CD4-positive, alpha-beta T cell treated with Interleukin-15 for 1 hour (primary cell): Measurements from ENCODE around the gene C1orf56.

Source experiments
- DNase-seq: peaks from one replicate; pipeline ENCODE4 v3.0.0-alpha.2; 2020

Gene C1orf56

DNA sequence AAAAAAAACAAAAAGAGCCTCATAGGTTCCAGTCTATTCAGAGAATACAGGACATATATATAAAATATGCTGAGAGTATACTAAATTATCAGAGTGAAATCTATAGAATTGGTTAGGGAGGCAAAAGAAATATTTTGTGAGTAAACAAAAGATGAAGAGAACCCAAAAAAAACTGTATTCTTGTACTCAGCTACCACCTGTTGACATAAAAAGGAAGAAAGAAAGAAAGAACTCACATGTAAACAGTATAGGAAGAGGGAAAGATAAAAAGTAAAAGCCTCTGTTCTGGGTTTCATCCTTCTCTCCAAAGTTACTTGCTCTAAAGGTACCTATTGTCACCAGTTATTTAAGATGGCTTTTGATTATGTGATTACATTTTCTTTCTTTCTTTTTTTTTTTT is 21.1 kb upstream of the C1orf56 start:
- DNase-seq = no peak

DNA sequence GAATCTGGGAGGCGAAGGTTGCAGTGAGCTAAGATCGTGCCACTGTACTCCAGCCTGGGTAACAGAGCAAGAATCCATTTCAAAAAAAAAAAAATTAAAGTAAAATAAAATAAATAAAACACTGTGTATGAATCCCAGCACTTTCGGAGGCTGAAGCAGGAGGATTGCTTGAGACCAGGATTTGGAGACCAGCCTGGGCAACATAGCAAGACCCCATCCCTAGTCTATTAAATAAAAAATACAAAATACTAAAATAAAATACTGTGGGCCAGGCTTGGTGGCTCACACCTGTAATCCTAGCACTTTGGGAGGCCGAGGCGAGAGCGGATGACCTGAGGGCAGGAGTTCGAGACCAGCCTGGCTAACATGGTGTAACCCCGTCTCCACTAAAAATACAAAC is 15.4 kb upstream of the C1orf56 start:
- no peak for DNase-seq

DNA sequence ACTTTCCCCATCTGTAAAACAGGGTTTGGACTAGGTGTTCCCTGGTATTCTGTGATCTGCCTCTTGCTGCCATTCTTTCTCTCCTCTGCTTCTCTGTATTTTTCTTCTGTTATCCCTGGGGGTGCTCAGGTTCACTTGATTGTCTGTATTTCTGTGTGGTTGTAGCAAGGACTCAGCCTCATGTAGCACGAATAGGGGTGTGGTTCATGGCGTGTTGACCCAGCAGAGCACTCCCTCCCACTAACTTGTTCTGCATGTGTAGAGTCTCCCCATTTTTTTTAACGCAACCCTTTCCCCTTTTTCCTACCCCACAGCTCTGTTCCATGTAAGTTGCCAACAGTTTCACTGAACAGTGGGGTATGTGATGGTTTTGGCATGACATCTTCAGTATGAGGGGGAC is 12.4 kb upstream of the C1orf56 start:
- DNase-seq = no peak

DNA sequence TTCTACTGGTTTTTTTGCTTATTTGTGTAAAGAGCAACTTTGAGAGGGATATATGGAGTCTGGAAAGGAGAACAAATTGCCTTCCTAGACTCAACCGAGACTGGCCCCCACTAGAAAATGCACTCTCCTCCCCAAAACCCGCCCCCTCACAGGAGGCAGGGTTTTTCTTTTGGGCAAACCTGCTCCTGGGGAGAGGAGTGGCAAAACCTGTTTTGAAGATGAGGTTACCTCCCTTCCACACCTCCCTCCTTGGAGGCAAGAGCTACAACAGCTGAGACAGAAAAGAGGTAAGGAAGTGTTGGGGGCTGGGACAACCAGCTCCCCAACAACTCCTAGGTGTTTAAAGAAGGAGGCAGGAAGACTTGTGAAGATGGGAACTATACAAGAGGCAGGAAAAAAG is 11.2 kb upstream of the C1orf56 start, which contains the start of gene BNIPL:
TSS of gene BNIPL (plus strand) at position 231 of the 400 bp plus-strand sequence. CDS start at position 371, 140 bp downstream.
- no peak for DNase-seq

DNA sequence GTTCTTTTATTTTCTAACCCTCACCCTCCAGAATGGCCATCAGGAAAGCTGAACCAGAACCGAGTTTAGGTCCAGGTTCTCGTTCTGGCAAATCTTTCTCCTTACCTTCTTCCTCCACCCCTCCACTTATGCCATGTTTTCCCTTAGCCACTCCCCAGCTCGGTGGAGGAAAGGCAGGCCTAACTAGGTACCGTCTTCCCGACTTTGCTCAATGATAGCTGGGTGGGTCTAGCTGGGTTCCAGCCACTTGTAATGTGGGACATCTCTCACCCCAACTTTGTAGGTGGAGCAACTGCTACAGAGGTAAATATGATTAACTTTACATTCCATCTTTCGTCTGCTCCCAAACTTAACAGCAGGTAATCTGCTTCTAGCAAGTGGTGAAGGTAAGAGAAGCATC is 10.5 kb upstream of the C1orf56 start:
- no peak for DNase-seq

DNA sequence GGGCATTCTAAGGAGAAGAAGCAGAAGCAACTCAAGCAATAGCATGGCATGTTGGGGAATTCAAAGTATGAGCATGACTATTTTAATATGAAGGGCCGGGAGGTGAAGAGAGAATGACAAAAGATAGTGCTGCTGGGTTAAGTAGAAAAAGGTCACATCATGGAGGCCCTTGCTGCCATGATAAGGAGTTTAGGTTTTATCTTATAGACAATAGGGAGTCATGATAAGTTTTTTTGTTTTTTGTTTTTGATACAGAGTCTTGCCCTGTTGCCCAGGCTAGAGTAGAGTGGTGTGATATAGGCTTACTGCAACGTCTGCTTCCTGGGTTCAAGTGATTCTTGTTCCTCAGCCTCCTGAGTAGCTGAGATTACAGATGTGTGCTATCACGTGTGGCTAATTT is 8.0 kb upstream of the C1orf56 start:
- DNase-seq = no peak

DNA sequence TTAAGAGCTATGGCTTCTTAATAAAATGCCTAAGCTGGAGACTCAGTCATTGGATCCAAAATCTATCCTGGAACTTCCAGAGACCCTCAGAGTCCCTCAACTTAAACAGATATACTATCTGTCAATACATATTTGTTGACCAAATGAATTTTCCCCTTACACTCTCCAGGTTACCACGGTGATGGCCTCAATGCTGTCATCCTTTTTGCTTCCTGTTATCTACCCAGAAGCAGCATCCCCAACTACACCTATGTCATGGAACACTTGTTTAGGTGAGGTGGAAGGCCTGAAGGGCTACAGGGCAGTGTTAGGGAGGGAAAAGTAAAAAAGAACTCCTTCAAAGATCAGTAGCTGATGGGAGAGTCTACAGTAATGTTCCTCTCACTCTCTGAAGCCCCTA is 4.4 kb upstream of the C1orf56 start:
- no peak for DNase-seq

DNA sequence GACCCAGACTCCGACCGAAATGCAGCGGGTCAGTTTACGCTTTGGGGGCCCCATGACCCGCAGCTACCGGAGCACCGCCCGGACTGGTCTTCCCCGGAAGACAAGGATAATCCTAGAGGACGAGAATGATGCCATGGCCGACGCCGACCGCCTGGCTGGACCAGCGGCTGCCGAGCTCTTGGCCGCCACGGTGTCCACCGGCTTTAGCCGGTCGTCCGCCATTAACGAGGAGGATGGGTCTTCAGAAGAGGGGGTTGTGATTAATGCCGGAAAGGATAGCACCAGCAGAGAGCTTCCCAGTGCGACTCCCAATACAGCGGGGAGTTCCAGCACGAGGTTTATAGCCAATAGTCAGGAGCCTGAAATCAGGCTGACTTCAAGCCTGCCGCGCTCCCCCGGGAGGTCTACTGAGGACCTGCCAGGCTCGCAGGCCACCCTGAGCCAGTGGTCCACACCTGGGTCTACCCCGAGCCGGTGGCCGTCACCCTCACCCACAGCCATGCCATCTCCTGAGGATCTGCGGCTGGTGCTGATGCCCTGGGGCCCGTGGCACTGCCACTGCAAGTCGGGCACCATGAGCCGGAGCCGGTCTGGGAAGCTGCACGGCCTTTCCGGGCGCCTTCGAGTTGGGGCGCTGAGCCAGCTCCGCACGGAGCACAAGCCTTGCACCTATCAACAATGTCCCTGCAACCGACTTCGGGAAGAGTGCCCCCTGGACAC is 534 bp downstream of the C1orf56 start:
- DNase-seq = peak; percentile 61

DNA sequence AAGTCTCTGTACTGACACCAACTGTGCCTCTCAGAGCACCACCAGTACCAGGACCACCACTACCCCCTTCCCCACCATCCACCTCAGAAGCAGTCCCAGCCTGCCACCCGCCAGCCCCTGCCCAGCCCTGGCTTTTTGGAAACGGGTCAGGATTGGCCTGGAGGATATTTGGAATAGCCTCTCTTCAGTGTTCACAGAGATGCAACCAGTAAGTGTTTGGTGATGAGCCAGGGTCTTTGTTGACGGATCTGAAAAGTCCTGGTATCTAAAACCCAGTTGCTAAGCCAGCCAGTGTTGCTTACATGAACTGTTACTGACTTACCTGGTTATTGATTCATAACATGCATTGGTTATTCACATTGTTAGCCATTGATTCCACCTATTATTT is 1.1 kb downstream of the C1orf56 start:
- DNase-seq = no peak

DNA sequence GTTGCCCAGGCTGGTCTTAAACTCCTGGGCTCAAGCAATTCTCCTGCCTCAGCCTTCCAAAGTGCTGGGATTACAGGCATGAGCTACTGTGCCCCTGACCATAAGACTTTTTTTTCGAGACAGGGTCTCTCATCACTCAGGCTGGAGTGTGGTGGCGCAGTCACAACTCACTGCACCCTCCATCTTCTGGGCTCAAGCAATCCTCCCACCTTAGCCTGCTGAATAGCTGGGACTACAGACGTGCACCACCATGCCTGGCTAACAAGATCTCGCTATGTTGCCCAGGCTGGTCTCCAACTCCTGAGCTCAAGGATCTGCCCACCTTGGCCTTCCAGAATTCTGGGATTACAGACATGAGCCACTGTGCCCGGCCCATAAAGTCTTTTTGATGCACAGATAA is 1.9 kb downstream of the C1orf56 start:
- no peak for DNase-seq

DNA sequence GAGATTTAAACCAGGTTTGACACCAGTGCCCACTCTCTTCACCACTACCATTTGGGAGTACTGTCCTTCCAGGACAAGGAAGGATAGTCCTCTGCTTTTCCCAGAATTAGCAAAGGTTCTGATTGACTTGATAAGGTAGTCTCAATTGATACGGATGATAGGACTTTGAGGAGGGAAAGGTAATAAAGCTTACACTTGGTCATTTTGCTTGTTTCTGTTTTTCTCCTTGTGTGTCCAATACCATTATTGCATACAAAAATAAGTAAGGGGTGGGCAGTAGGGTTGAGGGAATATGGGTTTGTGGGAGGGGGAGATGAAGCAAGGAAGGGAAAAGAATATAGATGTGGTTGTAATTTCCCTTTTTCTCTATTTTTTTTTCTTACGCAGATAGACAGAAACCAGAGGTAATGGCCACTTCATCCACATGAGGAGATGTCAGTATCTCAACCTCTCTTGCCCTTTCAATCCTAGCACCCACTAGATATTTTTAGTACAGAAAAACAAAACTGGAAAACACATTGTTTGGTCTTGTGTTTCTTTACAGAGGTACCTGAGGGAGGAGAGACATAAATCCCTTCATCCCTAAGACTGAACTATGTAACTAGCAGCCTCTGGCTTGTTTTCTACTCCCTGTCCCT is 2.6 kb downstream of the C1orf56 start:
- no peak for DNase-seq

DNA sequence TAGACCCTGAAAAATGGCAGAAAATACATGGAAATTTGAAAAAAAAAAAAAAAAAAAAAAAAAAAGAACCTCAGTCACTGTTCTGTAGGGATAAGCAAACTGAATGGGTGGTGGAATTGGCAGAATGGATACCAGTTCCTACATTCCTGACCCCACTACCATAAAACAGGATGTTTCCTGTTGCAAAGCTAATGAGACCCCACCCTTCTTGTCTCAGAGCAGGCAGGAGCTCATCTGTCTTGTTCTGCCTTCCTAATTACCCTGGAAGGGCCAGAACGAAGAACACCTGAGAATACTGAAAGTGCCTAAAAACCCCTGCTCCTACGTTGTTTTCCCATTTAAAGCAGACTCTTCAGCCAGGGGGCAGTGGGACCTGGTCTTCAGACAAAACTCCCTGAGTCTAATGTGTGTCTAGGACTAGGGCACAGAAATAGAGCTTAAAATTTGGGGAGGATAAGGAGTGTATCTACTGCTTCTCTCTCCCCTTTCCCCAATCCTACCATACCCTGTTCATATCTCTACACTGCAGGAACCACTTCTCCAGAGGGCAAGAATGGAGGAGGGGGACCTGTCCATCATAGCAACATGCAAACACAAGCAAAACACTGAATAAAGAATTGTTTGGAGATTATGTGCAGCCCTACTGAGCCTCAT is 3.9 kb downstream of the C1orf56 start:
- DNase-seq = no peak

DNA sequence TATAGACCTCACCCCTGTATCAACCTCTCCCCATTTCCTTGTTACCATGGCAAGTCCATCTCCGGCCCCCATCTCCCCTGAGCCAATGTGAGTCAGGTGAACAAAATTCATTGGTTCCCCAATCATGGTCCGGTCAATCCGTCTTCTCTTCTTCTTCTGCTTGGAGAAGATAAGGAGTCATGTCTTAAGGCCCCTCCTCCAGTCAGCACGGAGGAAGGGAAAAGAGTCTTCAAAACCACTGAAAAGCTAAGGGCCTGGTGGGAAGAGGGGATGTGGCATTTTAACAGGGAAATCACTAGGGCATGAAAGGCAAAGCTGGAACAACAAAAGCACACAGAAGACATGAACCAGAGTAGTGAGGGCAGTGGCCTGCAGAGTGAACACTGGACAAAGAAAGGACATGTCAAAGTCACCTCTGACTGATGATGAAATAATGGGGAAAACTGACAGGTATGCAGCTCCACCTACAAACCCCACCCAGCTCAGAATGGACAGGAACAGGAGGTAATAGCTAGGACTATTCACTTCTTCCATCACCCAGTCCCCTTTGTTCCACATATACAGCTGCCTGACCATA is 7.5 kb downstream of the C1orf56 start:
- DNase-seq = no peak

DNA sequence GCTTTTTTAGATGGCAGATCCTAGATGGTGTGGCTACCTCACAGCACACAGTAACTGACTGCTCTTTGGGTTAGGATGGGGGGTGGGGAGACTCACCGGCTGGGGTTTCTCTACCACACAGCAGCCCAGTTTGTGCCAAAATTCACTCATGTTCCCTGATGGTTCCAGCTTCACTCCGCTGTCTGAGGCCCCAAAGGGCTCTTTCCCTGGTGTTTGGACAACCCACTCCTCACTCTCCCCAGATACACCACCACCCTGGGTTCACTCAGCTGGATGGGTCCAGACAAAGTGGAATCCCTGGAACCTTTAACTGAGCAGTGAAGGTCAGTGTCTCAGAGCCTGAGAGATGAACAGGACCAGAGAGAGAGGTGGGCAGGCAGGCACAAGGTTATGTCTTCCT is 8.0 kb downstream of the C1orf56 start:
- DNase-seq = no peak

DNA sequence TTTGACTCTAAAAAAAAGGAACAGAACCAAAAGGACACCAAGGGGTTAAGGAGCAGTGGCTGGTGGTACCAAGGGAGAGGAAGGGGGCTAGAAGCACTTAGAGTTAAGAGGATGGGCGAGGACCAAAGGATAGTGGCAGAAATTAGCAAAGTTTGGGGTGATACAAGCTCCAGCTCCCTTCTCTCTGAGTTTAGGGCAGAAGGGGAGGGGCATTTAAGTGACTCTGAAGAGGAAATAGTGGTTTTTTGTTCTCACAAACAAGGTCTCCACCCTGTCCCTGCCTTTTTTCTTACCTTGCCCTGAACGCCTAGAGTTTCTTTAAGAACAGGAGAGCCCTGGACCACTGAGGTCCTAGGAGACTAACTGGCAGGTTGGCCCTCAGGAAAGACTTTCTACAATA is 8.6 kb downstream of the C1orf56 start:
- DNase-seq = peak; percentile 49

DNA sequence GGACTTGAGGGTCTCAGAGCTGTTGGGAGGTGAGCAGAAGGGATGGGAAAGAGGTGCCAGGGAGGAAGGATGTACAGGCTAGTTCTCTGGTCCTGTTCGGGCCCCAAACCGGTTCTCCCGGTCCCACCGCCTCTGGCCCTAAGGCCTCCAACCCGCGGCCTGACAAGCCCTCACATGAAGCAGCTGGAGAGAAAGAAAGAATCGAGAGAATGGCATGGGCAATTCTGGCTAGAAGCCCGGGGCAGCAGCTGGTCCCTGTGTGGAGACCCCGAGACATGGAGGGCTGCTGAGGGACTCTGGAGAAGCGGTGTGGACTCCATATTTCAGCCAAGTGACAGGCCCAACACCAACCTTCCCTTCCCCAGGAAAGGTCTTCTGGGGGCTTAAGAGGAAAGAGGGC is 11.1 kb downstream of the C1orf56 start:
- DNase-seq = no peak

DNA sequence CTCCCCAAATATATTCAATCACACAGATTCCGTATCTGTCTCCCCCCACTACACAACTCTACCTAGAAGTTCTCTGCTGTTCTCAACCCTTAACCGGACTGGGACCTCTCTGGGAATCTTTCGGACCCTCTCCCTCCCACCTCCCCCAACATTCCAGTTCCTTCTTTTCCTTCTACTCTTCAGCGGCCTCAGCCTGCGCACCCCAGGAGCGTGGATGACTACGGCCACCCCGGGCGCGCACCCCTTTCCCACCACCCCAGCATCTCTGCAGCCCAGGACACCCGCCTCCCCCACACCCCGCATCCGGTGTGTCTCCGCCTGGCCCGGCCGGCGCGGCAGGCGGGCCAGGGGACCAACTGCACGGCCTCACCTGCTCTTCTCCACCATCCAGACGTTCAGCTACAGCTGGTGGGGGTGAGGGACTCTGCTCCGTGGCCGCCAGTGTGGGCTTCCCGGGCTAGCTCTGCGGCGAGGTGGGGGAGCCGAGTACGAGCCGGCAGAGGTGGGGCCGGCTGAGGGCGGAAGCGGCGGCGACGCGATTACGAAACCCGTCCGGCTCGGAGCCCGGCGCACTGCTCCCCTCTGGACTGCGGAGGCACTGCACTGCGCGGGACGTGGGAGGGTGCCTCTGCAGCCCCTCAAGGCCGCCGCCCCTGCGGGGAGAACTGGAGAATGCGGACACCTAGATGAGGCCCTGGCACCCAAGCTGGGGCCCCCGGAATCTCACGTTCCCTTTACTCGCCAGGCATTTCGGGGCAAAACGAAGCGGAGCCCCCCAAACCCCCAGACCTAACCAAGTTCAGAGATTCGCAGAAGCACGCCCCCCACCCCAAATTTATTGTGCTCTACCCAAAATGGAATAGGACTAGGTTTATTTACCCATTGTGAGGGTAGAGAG is 11.8 kb downstream of the C1orf56 start, which contains the start of gene CDC42SE1:
TSS of gene CDC42SE1 (minus strand) at position 514 of the 898 bp plus-strand sequence. CDS start 3,892 bp downstream, outside the sequence.
- peak; percentile 89 for DNase-seq

DNA sequence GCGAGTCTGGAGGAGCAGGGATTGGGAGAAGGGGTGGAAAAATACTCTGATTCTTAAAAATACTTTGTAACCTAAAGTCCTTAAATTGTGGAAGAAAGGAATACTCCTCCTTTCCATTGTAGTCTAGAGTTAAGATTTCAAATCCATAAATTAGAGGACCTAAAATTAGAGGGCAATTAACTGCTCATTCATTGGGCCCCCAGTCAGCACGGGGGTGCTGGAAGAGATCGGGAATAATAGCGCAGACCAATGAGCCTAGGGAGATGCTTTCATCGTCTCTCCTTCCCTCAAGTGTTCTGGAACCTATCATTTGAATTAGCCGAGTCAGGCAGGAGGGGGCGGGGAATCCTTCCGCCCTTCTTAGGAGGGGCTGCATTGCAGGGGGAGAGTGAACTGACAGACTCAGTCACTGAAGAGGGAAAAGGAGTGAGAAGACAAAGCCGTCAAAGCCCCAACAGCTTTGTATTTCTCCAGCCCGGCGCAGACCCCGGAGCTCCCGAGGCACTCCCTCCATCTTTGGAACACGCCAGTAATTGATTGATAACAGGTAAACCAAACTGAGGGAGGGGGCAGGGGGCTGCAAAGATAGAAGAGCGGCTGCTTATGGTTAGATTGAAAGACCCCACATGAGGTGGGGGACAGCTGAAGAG is 12.6 kb downstream of the C1orf56 start, which contains the start of gene MLLT11:
TSS of gene MLLT11 (plus strand) at position 391 of the 650 bp plus-strand sequence. CDS start 6,828 bp downstream, outside the sequence.
- no peak for DNase-seq

DNA sequence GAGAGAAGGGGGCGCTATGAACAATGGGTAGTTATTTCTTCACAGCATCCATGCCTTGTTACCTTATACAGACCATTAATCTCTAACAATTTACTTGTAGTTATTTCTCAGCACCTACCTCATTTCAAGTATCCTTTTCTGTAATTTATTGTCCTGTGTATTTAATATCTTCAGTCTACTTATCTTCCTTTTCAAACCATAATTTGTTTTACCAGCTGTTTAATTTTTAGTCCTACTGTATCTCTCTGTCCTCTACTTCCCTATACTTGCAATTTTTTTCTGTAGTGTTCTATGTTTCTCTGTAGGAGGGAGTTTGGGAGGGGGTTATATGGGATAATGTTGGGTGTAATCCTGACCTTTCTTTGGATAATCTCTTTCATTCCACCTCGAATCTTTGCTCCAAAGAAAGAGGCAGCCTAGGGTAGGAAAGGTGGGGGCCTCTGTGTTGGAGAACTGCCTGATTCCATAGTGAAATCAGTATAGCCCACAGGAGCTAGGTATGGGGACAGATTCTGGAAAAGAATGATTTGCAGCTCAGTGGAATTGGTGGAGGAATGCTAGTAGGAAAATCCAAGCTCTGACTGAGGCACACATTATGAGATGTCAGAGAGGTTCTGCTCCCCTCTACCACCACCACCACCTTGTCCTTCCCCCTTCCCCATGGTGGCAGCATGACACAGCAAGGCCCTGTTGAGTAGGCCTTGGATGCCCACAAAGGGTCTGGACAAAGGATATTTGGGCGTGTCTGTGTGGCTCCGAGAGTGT is 13.3 kb downstream of the C1orf56 start:
- DNase-seq = no peak

DNA sequence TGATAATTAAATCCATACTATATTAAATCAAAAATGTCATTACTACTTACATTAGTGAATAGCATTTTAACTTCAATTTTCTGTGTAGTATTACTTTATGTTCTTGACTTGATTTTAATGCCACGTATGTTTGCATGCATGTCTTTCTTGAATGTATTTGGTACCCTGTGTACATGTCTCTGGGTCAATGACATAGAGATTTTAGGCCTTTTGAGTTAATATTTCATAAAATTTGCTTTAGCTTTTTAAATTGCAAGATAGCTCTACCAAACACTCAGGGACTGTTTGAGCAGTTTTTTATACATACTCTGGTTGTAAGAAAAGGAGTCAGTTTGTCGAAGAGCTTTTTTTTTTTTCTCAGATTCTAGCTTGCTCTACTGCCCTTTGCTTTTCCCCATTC is 14.2 kb downstream of the C1orf56 start:
- DNase-seq = no peak

DNA sequence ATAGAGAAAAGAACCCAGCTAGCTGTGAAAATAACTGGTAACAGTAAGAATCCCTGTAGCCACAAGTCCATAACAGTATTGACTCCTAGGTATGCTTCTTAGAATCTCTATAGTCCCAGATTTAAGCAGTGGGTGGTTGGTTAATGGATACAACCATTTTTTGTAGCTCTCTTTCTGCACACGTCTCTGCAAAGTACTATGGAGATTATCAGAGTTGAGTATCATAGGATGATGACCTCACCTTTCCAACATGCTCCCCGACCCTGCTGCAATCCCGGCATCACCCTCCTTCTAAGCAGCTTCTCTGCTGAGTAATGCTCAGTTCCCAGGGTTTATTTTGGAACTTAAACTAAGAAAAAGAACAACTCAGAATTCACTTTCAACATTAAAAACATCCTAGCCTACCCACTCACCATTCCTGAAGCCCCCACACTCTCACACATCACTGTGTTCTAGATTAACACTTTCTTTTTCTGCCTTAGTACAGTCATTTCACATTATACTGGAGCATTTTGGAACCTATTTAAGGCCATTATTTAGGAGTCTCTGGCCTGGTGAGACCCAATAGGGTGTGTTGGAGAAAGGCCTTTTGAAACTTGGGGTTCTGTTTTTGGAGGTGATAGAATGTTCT is 15.3 kb downstream of the C1orf56 start:
- no peak for DNase-seq
